ENCODE data around the gene C14orf119. TPM values are rescaled to one million over a fixed set of nuclear protein-coding genes. Genes with fewer than 3 reads are reported as not detected.

The C14orf119 gene
- total RNA-seq, 1 experiment from 2014 or later, result 46.8 TPM

GRCh38 chr14:23121361-23121771 lies 26.1 kb downstream of the C14orf119 start:
- no peak for TF ChIP-seq YY1 (IDR thresholded peaks at IDR 0.05; ENCODE audit: extremely low read depth, insufficient replicate concordance, low read depth, low read length)
- no peak for TF ChIP-seq SRF (IDR thresholded peaks at IDR 0.05; ENCODE audit: low read depth)
- H3K4me2 ChIP-seq (ENCODE audit: low read length), result no peak overlapping the region
- no peak overlapping the region for H3K9ac ChIP-seq (ENCODE audit: low read length)
- no peaks in the 10 kb centered on the region for H3K9me3 ChIP-seq (ENCODE audit: control insufficient read depth in 1 of 2, insufficient read depth in 1 of 2, low read depth in 1 of 2, low read length in 2 of 2)
- ChIA-PET POLR2A (interaction anchor here (1.0 to 1.6 kb wide), 3 partner anchors 27 to 69 kb away, joined by 3 to 5 read pairs (median 4); partner anchors contain the start of genes ACIN1 and C14orf119), CTCF (interaction anchor here (1.0 to 4.3 kb wide), 25 partner anchors 9 to 259 kb away, joined by 3 to 162 read pairs (median 8); partner anchors contain the start of genes ACIN1, C14orf119, CDH24 and PABPN1), RAD21 (ENCODE audit: low non-redundant PET in 1 of 2, low total read pairs in 2 of 2, uncharacterized antibody in 2 of 2, unreplicated experiment in 2 of 2) (interaction anchor here (1.0 to 2.4 kb wide), 6 partner anchors 44 to 134 kb away, joined by 3 to 24 read pairs (median 4); no protein-coding TSS in a partner anchor)
- H3K79me2 ChIP-seq (ENCODE audit: insufficient read depth, low read length), result no peaks in the 10 kb centered on the region
- no peaks in the 10 kb centered on the region for H3K27me3 ChIP-seq (ENCODE audit: insufficient read depth, low read length)
- DNase-seq (ENCODE audit: low read depth, low spot score) (no peak), ATAC-seq (no peak)
- no peak overlapping the region for H3K4me3 ChIP-seq (replicated peaks in 1 of 2; ENCODE audit: low read depth in 1 of 2, low read length in 2 of 2)
- H3K36me3 ChIP-seq (ENCODE audit: control insufficient read depth in 1 of 2, insufficient read depth in 2 of 2, low read length in 2 of 2), result no peaks in the 10 kb centered on the region
- no peak overlapping the region for H3K27ac ChIP-seq (ENCODE audit: low read depth, low read length)
- H2AFZ ChIP-seq (ENCODE audit: low read depth, low read length, poor library complexity, severe bottlenecking), result no peak overlapping the region
- BruUV-seq (replicated peaks), result no TSS peak
- no peaks in the 10 kb centered on the region for H3K4me1 ChIP-seq (ENCODE audit: control insufficient read depth in 1 of 2, insufficient read depth in 2 of 2, low read length in 2 of 2)
- H3K9me2 ChIP-seq (ENCODE audit: insufficient read depth), result no peaks in the 10 kb centered on the region
- intact Hi-C loops (cut with micrococcal nuclease), result loop anchor here (2.0 to 5.0 kb wide), 2 partner anchors 177 to 261 kb away; no protein-coding TSS in a partner anchor
- no peaks in the 10 kb centered on the region for H4K20me1 ChIP-seq (ENCODE audit: insufficient read depth)

DNA sequence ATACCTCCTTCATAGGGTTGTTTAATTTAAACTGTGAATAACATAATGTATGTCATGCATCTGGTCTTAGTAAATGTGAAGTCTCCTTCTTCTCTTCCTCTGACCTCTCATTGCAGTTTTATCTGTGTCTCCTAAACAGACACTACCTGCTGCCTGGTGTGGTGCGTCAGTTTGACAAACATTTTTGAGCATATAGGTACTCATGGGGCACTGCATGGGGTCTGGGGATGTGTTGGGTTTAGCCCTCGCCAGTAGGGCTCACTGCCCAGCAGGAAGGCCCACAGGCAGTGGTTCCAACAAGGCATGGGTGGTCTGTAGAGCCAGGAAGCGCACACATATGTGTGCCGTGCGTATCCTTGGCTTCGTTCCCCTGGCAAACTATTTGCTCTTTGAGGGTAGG lies 26.8 kb downstream of the C14orf119 start:
- H3K9me3 ChIP-seq (ENCODE audit: control insufficient read depth in 1 of 2, insufficient read depth in 1 of 2, low read depth in 1 of 2, low read length in 2 of 2), result no peaks in the 10 kb centered on the region
- no peak overlapping the region for H3K9ac ChIP-seq (ENCODE audit: low read length)
- ChIA-PET POLR2A (no interaction called here), CTCF (interaction anchor here (1.2 to 4.3 kb wide), 4 partner anchors 27 to 199 kb away, joined by 3 to 162 read pairs (median 10); partner anchors contain the start of genes ACIN1, PABPN1 and SLC7A8), RAD21 (ENCODE audit: low non-redundant PET in 1 of 2, low total read pairs in 2 of 2, uncharacterized antibody in 2 of 2, unreplicated experiment in 2 of 2) (interaction anchor here in 1 of 2 experiments (2.4 kb wide), 1 partner anchor 65 kb away, joined by 24 read pairs; no protein-coding TSS in a partner anchor)
- DNase-seq (ENCODE audit: low read depth, low spot score), result no peak
- H3K79me2 ChIP-seq (ENCODE audit: insufficient read depth, low read length), result no peaks in the 10 kb centered on the region
- TF ChIP-seq EGR1 (IDR thresholded peaks at IDR 0.05; ENCODE audit: low read depth), result no peak
- TF ChIP-seq SP1 (IDR thresholded peaks at IDR 0.05; ENCODE audit: low read depth), result no peak
- H3K27me3 ChIP-seq (ENCODE audit: insufficient read depth, low read length), result no peaks in the 10 kb centered on the region
- H3K4me3 ChIP-seq (replicated peaks in 1 of 2; ENCODE audit: low read depth in 1 of 2, low read length in 2 of 2), result no peak overlapping the region
- no peak overlapping the region for H3K27ac ChIP-seq (ENCODE audit: low read depth, low read length)
- H4K20me1 ChIP-seq (ENCODE audit: insufficient read depth), result no peaks in the 10 kb centered on the region
- H3K36me3 ChIP-seq (ENCODE audit: control insufficient read depth in 1 of 2, insufficient read depth in 2 of 2, low read length in 2 of 2), result no peaks in the 10 kb centered on the region
- no TSS peak for BruUV-seq (replicated peaks)
- no peak overlapping the region for H2AFZ ChIP-seq (ENCODE audit: low read depth, low read length, poor library complexity, severe bottlenecking)
- no peak overlapping the region for H3K4me2 ChIP-seq (ENCODE audit: low read length)
- H3K9me2 ChIP-seq (ENCODE audit: insufficient read depth), result no peaks in the 10 kb centered on the region
- intact Hi-C loops (cut with micrococcal nuclease), result loop anchor here (5.0 kb wide), 1 partner anchor 260 kb away; no protein-coding TSS in a partner anchor
- ATAC-seq, result no peak
- H3K4me1 ChIP-seq (ENCODE audit: control insufficient read depth in 1 of 2, insufficient read depth in 2 of 2, low read length in 2 of 2), result no peaks in the 10 kb centered on the region

All from HCT116 (cell line).